ENCODE data around the gene ZNF727.
"Not testable (repeated sequence)": the region's sequence is repeated elsewhere in the genome, so short reads cannot be mapped to it uniquely, and the experiment has no call there.

The ZNF727 gene

GRCh38 chr7:64037095-64037494 lies 8.1 kb upstream of the ZNF727 start:
- Histone ChIP-seq H3K79me2 (ENCODE audit: insufficient read depth, low read length) (no peaks in the 10 kb centered on the region), H3K9me2 (ENCODE audit: low read depth, low read length) (no peaks in the 10 kb centered on the region), H3K4me2 (ENCODE audit: low read length) (no peak overlapping the region), H2AFZ (ENCODE audit: low read length) (no peak overlapping the region), H3F3A (ENCODE audit: insufficient read depth, low read length) (no peaks in the 10 kb centered on the region), H4K20me1 (ENCODE audit: insufficient read depth, low read length) (no peaks in the 10 kb centered on the region), H3K36me3 (ENCODE audit: insufficient read depth, low read length) (no peaks in the 10 kb centered on the region), H3K9me3 (ENCODE audit: low read length) (peaks cover 8% of the 10 kb centered on the region; the same call in 1 of the 2 replicates), H3K27me3 (ENCODE audit: insufficient read depth, low read length) (no peaks in the 10 kb centered on the region), H3K4me1 (ENCODE audit: insufficient read depth, low read length, severe bottlenecking) (no peaks in the 10 kb centered on the region), H3K27ac (ENCODE audit: low read depth, low read length, poor library complexity, severe bottlenecking) (no peak overlapping the region), H3K9ac (ENCODE audit: low read length) (no peak overlapping the region), H3K4me3 (ENCODE audit: low read depth, low read length, poor library complexity, severe bottlenecking) (no peak overlapping the region)
- TF ChIP-seq CTCF (IDR thresholded peaks at IDR 0.05; ENCODE audit: low read length): no peak
- TF ChIP-seq EZH2 (IDR thresholded peaks at IDR 0.05; ENCODE audit: borderline replicate concordance, low read length): no peak

GRCh38 chr7:64046041-64046389 lies 781 bp downstream of the ZNF727 start:
- H3K4me2 ChIP-seq (ENCODE audit: low read length): no peak overlapping the region
- H3K9me3 ChIP-seq (ENCODE audit: low read length): peaks cover 8% of the 10 kb centered on the region
- no peak overlapping the region for H3K27ac ChIP-seq (ENCODE audit: low read depth, low read length, poor library complexity, severe bottlenecking)
- no peak overlapping the region for H3K9ac ChIP-seq (ENCODE audit: low read length)
- no peaks in the 10 kb centered on the region for H3K36me3 ChIP-seq (ENCODE audit: insufficient read depth, low read length)
- H3K27me3 ChIP-seq (ENCODE audit: insufficient read depth, low read length): no peaks in the 10 kb centered on the region
- H3K4me1 ChIP-seq (ENCODE audit: insufficient read depth, low read length, severe bottlenecking): no peaks in the 10 kb centered on the region
- no peaks in the 10 kb centered on the region for H3K79me2 ChIP-seq (ENCODE audit: insufficient read depth, low read length)
- no peaks in the 10 kb centered on the region for H3K9me2 ChIP-seq (ENCODE audit: low read depth, low read length)
- H3K4me3 ChIP-seq (ENCODE audit: low read depth, low read length, poor library complexity, severe bottlenecking): no peak overlapping the region
- H3F3A ChIP-seq (ENCODE audit: insufficient read depth, low read length): no peaks in the 10 kb centered on the region
- TF ChIP-seq CTCF (IDR thresholded peaks at IDR 0.05; ENCODE audit: low read length) (no peak), EZH2 (IDR thresholded peaks at IDR 0.05; ENCODE audit: borderline replicate concordance, low read length) (no peak)
- H4K20me1 ChIP-seq (ENCODE audit: insufficient read depth, low read length): no peaks in the 10 kb centered on the region
- H2AFZ ChIP-seq (ENCODE audit: low read length): no peak overlapping the region

DNA sequence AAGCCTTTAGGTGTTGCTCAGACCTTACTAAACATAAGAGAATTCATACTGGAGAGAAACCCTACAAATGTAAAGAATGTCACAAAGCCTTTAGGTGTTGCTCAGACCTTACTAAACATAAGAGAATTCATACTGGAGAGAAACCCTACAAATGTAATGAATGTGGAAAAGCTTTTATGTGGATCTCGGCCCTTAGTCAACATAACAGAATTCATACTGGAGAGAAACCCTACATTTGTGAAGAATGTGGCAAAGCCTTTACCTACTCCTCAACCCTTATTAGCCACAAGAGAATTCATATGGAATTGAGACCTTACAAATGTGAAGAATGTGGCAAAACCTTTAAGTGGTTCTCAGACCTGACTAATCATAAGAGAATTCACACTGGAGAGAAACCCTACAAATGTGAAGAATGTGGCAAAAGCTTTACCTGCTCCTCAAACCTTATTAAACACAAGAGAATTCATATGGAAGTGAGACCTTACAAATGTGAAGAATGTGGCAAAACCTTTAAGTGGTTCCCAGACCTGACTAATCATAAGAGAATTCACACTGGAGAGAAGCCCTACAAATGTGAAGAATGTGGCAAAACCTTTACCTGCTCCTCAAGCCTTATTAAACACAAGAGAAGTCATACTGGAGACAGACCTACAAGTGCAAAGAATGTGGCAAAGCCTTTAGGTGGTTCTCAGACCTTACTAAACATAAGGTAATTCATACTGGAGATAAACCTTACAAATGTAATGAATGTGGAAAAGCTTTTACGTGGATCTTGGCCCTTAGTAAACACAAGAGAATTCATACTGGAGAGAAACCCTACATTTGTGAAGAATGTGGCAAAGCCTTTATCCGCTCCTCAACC lies 32.8 kb downstream of the ZNF727 start:
- not testable (repeated sequence) for H3K9me2 ChIP-seq (ENCODE audit: low read depth, low read length); H3K4me3 ChIP-seq (ENCODE audit: low read depth, low read length, poor library complexity, severe bottlenecking); H3K4me2 ChIP-seq (ENCODE audit: low read length); H3F3A ChIP-seq (ENCODE audit: insufficient read depth, low read length); H2AFZ ChIP-seq (ENCODE audit: low read length); H3K27me3 ChIP-seq (ENCODE audit: insufficient read depth, low read length); H3K4me1 ChIP-seq (ENCODE audit: insufficient read depth, low read length, severe bottlenecking); H4K20me1 ChIP-seq (ENCODE audit: insufficient read depth, low read length); H3K9ac ChIP-seq (ENCODE audit: low read length); H3K27ac ChIP-seq (ENCODE audit: low read depth, low read length, poor library complexity, severe bottlenecking); H3K36me3 ChIP-seq (ENCODE audit: insufficient read depth, low read length); H3K79me2 ChIP-seq (ENCODE audit: insufficient read depth, low read length)
- H3K9me3 ChIP-seq (ENCODE audit: low read length): peaks cover 67% of the 10 kb centered on the region

GRCh38 chr7:64078699-64078994 lies 33.4 kb downstream of the ZNF727 start:
- no peaks in the 10 kb centered on the region for H3K4me1 ChIP-seq (ENCODE audit: insufficient read depth, low read length, severe bottlenecking)
- H3K9ac ChIP-seq (ENCODE audit: low read length): no peak overlapping the region
- H4K20me1 ChIP-seq (ENCODE audit: insufficient read depth, low read length): no peaks in the 10 kb centered on the region
- no peaks in the 10 kb centered on the region for H3K36me3 ChIP-seq (ENCODE audit: insufficient read depth, low read length)
- H3K27ac ChIP-seq (ENCODE audit: low read depth, low read length, poor library complexity, severe bottlenecking): no peak overlapping the region
- no peaks in the 10 kb centered on the region for H3K27me3 ChIP-seq (ENCODE audit: insufficient read depth, low read length)
- no peaks in the 10 kb centered on the region for H3K79me2 ChIP-seq (ENCODE audit: insufficient read depth, low read length)
- H3F3A ChIP-seq (ENCODE audit: insufficient read depth, low read length): no peaks in the 10 kb centered on the region
- TF ChIP-seq CTCF (IDR thresholded peaks at IDR 0.05; ENCODE audit: low read length) (no peak), EZH2 (IDR thresholded peaks at IDR 0.05; ENCODE audit: borderline replicate concordance, low read length) (no peak)
- no peak overlapping the region for H3K4me3 ChIP-seq (ENCODE audit: low read depth, low read length, poor library complexity, severe bottlenecking)
- no peak overlapping the region for H3K4me2 ChIP-seq (ENCODE audit: low read length)
- no peak overlapping the region for H2AFZ ChIP-seq (ENCODE audit: low read length)
- H3K9me3 ChIP-seq (ENCODE audit: low read length): peaks cover 69% of the 10 kb centered on the region
- no peaks in the 10 kb centered on the region for H3K9me2 ChIP-seq (ENCODE audit: low read depth, low read length)

Measured in OCI-LY1 (cell line).